HG02610 (cell line): Measurements from ENCODE around the gene PLCH1.

Experiments
- ATAC-seq: cut with Tn5 transposase; IDR thresholded peaks from one replicate; pipeline ENCODE4 v1.9.1; 2021; ENCODE audit warnings: mild to moderate bottlenecking, moderate library complexity; ENCODE audit not compliant: unreplicated experiment

Gene PLCH1

GRCh38 chr3:155356594-155357370 is 388.1 kb downstream of the PLCH1 start:
- ATAC-seq = no peak

GRCh38 chr3:155354658-155355057 is 390.2 kb downstream of the PLCH1 start:
- ATAC-seq = no peak

- ATAC-seq = no peak
Observed at GRCh38 chr3:155352900-155353490, 391.9 kb downstream of the PLCH1 start.

- ATAC-seq = no peak
Observed at GRCh38 chr3:155350571-155350970, 394.3 kb downstream of the PLCH1 start.

GRCh38 chr3:155347901-155348300 is 397.0 kb downstream of the PLCH1 start:
- ATAC-seq = no peak

- ATAC-seq = no peak
Observed at GRCh38 chr3:155342344-155342743, 402.5 kb downstream of the PLCH1 start.

- no peak for ATAC-seq
Observed at GRCh38 chr3:155339052-155339451, 405.8 kb downstream of the PLCH1 start.

GRCh38 chr3:155335724-155336354 is 409.0 kb downstream of the PLCH1 start:
- ATAC-seq = peak; percentile 75

- peak; percentile 87 for ATAC-seq
Observed at GRCh38 chr3:155334914-155335723, 409.8 kb downstream of the PLCH1 start.

GRCh38 chr3:155334215-155334913 is 410.5 kb downstream of the PLCH1 start:
- no peak for ATAC-seq

- ATAC-seq = no peak
Observed at GRCh38 chr3:155332716-155333115, 412.2 kb downstream of the PLCH1 start.

GRCh38 chr3:155331078-155331477 is 413.8 kb downstream of the PLCH1 start:
- no peak for ATAC-seq

GRCh38 chr3:155330370-155330769 is 414.5 kb downstream of the PLCH1 start:
- no peak for ATAC-seq

GRCh38 chr3:155329513-155330048 is 415.3 kb downstream of the PLCH1 start:
- ATAC-seq = no peak

GRCh38 chr3:155327871-155328270 is 417.0 kb downstream of the PLCH1 start:
- no peak for ATAC-seq

- ATAC-seq = no peak
Observed at GRCh38 chr3:155327430-155327829, 417.4 kb downstream of the PLCH1 start.

- no peak for ATAC-seq
Observed at GRCh38 chr3:155326901-155327300, 418.0 kb downstream of the PLCH1 start.

GRCh38 chr3:155326244-155326643 is 418.6 kb downstream of the PLCH1 start:
- ATAC-seq = no peak
